Placental epithelial cell (primary cell): Measurements from ENCODE around the gene FAM107B. TPM values are rescaled to one million over a fixed set of nuclear protein-coding genes. Genes with fewer than 3 reads are reported as not detected.

Experiments
- small RNA-seq: library from RNA; depleted of rRNA; stranded (forward); fragments of <200 nt; gene quantifications from one replicate; pipeline ENCODE3, GENCODE V24; 2012
- total RNA-seq: library from RNA; depleted of rRNA; stranded (reverse); fragments of >200 nt; gene quantifications from 2 replicates; pipeline ENCODE4 v1.2.3, GENCODE V29; 2012

FAM107B gene
- 37.2 and 82.4 TPM in 2 replicates for total RNA-seq

DNA sequence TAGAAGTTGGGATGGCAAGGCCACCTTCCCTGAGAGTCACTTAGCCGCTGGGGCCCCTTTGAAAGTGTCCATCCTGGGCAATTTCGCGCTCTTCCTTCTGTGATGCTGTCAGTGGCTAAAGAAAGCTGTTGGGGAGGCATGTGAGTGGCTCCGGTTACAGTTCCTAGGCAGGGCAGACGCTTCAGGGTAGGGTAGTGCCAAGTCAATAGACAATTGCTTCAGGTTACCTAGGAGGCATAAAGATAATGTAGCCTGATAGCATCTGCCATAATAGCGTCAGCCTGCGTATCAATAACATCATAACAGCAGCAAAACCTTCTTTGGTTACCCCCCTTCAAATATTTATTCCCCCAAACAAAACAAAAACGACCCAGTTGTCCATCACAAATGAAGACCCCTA lies at the start of gene FAM107B:
Gene FAM107B, minus strand, starts transcription at position 101 of the 400 bp plus-strand sequence. CDS start 234 bp downstream, outside the sequence.

Small RNA genes lying within 50 kb of the gene (small RNA-seq; reads per million reads assigned to genes)
- gene RNA5SP302, result 0.14 reads per million

Other genes with a start within 250 kb of the FAM107B start
- 2.0 and 2.7 TPM in 2 replicates for gene CDNF, start 63.1 kb upstream of the FAM107B start, total RNA-seq
- 5.5 and 11.3 TPM in 2 replicates for gene HSPA14, start 63.4 kb upstream of the FAM107B start, total RNA-seq
- gene MSANTD7, start 63.4 kb upstream of the FAM107B start, total RNA-seq, result 16.5 and 21.4 TPM in 2 replicates
- gene SUV39H2, start 104.0 kb upstream of the FAM107B start, total RNA-seq, result 8.6 and 13.8 TPM in 2 replicates
- 8.7 and 9.8 TPM in 2 replicates for gene DCLRE1C, start 179.2 kb upstream of the FAM107B start, total RNA-seq
- gene MEIG1, start 184.5 kb upstream of the FAM107B start, total RNA-seq, result not detected in 2 replicates